NK-92 treated with Interleukin-12 subunit alpha and Interleukin-12 subunit beta, amount 100 ng/mL, for 24 hours (cell line): ENCODE measurements around the gene FBXO41.

Experiments
- DNase-seq: peaks from one replicate; lab custom pipeline; 2025; lab: John Stamatoyannopoulos, UW

FBXO41 gene

DNA sequence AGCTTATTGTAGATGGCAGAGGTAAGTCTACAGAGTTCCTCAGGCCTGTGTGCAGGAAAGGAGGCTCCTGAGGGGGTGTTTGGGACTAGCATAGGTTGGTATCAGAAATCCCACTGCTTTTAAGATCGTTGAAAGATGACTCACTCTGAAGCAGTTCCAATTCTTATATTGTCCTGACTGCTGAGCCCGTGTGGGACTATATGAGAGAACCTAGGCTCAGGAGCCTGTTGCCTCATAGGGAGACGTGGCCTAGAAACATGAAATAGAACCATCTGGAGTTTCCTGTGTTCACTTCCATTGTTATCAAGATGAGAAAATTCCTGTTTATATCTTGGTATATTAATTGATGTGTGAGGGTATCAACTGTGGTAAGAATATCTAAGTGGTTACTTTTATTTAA lies 44.5 kb downstream of the FBXO41 start:
- DNase-seq: no peak

DNA sequence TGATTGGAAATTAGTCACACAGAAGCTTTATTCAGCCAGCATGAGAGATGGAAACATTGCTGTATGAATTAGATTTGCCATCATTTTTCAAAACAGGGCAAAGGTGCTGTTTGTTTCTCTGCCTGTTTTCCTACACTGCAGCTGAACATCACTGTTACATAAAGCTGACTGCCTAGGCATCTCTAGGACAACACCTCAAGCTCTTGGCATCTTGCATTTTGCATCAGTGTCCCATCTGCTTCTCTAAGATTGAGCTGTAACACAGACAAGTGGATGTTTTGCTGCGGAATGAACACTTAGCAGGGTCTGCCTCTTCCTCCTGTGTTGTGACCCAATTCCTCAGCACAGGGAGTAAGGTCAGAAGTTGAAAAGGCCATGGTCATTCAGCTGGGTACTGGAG lies 45.3 kb downstream of the FBXO41 start:
- no peak for DNase-seq

DNA sequence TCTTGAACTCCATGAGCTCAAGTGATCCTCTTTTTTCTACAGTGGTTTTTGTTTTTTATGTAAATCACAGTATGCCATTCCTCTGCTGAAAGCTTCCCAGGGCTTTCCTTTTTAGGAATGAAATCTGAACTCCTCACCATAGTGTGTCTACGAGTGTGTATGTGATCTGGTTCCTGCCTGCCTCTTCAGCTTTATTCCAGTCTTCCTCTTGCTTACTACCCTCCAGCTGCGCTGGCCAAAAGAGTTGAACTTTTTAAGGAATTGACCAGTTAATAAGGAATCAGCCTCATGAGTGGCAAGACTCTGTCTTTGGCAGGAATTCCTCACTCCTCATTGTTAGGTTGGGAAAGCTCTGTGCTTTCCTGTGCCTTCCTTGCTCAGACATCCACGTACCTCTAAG lies 46.1 kb downstream of the FBXO41 start:
- no peak for DNase-seq

DNA sequence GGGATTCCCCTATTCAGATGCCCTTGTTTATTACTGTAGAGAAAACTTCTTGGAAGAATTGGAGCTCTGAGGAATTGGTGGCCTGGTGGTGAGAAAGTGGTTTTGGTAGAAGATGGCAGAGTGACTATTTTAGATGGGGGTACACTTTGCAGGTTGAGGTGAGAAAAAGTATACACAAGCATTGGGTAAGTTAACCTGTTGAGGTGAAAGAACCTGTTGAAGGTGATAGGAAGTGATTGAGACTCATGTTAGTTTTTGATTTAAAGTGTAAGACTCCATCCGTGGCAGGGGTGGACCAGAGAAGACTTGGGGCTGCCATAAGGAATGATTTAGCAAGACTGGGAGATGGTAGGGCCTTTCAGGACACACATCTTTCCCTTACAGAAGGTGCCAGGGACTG lies 47.1 kb downstream of the FBXO41 start:
- no peak for DNase-seq

DNA sequence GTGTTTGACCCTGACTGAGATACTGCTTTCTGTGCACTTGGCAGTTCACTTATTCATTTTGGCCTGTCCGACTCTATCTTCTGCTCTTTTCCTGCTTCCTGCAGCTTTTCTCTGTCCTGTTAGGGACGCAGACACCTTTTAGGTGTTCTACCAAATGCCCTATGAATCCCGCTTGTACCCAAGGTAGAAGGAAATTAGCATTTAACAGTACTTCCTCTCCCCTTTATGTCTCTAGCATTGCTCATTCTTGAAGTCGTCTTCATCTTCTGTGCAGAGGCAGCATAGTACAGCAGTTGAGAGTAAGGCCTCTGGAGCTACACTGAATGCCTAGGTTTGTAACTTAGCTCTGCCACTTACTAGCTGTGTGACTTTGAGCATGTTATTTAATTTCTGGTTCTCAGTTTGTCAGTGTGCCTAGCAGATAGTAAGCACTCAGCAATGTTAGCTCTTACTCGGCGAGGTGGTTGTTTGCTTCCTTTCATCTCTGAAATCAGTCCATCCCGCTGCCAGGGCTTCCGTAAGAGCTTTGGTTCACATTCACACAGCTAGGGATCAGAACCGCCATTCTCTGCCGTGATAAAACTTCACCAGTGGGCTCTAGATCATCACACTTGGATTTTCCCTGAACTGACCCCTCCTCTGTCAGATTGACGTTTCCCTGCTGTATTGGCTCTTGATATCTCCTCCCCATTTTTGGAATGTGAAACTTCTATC lies 48.8 kb downstream of the FBXO41 start:
- no peak for DNase-seq

DNA sequence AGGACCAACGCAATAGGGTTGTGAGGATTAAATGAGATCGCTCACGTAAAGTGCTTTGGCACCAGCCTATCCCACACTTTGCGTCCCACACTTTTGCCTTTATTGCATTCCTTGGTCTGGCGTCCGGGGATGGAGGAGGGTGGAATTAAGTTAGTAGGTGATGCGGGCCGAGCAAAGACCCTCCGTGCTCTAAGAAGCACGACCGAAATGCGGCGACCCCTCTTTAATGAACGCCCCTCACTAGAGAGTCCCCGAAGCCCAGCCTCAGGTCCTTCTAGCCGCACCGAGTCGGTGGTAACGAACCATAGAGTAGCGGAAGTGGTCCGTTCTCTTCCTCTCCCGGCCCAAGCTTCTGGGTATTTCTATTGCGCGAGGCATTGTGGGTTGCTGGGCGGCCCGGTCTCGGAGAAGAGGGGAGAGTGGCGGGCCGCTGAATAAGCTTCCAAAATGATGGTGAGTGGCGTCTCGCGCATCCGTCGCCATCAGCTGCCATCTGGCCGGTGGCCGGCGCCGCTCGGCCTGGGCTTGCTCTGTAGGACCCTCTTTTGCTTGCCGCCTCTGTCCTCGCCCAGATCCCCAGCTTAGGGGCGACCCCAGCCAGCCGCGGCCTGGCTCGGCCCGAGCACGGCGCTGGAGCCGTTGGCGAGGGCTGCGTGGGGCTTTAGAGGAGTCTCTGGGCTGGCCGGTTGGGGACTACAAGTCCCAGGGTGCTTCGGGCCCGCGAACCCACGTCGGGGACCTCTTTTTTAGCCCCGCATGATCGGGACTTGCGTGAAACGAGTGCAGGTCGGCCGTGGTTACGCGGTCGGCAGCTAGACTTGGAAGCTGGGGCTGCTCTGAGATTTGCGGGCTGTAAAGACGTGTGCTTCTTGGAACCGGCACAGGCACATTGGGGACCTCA lies 50.1 kb downstream of the FBXO41 start, which contains the start of gene CCT7:
Gene CCT7, plus strand, starts transcription at position 377 of the 901 bp plus-strand sequence. Its CDS starts 71 bp downstream, at position 448.
- DNase-seq: peak; percentile 75

DNA sequence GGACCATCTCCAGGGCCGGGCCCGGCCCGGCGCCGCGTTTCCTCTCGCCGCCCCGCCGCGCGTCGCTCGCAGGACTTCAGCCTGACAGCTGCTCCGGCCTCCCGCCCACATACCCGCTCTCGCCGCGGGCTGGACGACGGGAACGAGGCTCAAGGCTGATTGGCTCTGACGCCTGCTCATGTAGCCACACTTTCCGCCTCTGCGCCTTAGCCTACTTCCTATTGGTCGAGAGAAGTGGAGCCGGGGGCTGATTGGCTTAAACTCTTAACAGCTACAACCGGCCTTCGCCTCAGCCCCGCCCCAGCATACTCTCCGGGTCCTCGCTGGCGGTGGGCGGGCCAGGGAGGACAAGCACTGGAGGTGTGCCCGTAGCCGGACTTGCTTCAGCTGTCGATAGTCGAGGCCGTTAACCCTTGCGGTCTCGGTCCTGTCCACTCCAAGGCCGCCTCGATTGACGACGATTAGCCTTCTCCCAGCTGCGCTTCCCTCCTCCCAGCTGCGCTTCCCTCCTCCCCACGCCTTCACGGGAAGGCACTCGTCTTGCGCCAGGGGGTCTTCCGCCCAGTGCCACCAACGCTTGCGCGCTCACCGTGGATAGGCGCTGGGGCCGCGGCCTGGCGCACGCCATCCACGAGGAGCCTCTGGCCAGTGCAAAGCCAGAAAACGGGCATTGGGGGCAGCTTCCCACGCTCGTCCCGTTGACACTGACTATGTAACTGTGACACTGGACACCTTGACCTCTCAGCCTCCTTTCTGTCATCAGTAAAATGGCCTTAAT lies 50.9 kb downstream of the FBXO41 start, which contains the start of gene PRADC1:
Gene PRADC1, minus strand, starts transcription at position 86 of the 778 bp plus-strand sequence. Its CDS starts 79 bp downstream, at position 7.
- peak; percentile 98 for DNase-seq

DNA sequence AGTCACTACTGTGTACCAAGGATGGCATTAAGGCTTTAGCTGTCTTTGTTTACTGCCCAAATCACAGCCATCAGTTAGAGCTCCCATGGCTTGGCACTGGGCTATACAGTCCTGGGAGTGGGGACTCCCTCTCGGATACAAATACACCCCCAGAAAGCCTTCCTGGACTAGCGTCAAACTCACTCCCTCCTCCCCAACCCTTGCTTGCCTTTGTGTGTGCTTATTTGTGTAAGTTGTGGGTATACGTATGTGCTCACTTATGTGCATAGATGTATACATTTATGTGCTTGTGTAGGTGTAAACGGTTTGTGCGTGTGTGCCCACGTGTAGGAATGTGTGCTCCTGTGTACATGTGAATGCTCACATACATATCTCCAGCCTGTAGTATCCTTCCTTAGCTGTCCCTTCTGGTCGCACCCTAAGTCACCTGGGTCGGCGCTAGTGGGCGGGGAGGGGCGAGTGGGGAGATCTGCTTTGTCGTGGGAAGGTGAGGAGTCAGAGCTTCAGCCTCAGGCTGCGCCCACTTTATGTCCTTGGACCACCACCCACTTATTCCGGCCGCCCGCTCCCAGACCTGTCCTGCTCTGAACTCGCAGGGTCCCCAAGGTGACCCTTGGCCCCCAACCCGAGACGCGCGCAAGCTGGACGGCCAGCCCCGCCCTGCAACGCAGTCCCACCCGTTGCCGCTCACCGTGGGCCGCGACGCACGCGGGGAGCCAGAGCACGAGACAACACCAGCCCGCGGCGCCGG lies 51.7 kb downstream of the FBXO41 start:
- peak; percentile 42 for DNase-seq

DNA sequence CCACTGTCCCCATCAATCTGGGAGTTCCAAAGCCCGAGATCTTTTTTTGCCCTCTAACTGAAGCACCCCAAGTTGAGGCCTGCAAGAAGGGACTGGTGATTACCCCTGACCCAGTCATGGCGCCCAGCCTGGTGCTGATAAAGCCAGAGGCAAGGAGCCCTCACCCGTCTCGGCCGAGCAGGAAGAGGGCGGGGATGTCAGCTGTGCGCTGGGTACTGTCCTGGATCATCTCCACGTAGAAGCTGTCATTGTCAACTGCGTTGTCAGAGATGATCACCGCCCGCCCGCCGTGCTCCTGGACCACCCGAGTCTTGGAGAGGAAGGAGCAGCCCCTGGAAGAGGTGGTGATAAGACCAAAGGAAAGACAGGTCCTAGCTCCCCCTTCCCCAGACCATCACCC lies 55.6 kb downstream of the FBXO41 start:
- no peak for DNase-seq

DNA sequence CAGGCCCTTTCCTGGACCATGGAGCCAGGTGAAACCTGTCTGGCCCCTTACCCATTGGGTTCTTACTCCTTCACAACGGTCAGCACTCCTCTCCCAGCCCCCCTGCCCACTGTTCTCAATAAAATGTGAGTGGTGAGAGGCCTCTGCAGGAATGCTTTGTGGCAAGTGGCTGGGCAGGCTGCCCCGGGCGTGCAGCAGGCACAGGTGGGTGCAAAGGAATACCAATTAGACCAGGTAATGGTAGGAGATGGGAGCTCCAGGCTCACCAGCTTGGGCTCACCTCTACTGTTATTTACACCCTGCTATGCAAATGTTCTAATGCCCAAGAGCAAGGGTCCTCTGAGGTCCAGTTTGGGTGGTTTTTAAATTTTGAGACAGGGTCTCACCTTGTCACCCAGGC lies 57.2 kb downstream of the FBXO41 start:
- no peak for DNase-seq

DNA sequence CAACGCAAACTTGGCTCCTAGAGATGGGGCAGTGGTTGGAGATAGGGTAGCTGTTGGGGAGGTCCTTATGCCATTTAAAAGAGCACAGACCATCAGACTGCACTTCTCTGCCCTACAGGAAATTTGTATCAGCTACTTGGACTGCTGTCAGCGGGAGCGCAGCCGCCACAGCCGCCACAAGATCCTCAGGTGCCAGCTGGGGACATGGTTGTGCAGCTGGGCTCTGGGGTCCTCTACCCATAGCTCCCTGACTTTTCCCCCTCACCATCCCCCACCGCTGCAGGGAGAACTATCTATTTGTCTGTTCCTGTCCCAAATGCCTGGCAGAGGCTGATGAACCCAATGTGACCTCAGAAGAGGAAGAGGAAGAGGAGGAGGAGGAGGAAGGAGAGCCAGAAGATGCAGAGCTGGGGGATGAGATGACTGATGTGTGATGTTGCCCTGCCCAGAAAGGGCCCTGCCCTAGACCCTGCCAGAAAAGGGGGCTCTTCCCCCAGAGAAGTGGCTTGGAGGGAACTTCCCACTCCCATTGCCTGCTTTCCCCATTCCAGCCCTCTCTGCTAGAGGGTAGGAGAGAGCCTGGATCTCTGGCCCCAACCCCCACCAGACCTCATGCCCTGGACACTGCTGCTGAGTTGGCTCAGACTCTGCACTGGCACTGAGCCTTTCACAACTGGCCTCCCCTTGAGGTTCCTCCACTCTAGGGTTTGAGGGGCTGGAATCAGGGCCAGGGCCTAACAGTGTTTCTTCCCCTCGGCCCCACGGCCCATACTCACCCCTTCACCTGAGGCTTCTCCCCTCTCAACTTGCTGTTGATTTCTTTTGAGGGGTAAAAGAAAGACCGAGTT lies 58.5 kb downstream of the FBXO41 start:
- no peak for DNase-seq

DNA sequence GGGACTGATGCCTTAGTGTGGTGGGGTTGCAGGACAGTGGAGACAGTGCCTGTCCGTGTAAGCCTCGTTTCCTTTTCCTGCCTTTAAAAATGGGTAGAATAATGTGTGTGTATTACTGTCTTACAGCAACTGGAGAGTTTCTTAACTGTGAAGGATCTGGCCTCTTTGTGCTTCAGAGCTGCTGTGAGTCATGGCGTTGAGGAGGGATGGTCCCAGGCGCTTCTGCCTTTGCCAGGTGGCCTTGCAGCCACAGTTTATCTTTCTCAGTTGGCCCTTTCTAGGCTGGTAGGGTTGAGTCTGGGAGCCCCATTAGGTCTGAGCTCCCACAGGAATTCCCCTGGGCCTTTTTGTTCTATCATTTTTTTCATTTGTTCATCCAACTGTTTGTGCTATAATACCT lies 60.5 kb downstream of the FBXO41 start:
- no peak for DNase-seq

DNA sequence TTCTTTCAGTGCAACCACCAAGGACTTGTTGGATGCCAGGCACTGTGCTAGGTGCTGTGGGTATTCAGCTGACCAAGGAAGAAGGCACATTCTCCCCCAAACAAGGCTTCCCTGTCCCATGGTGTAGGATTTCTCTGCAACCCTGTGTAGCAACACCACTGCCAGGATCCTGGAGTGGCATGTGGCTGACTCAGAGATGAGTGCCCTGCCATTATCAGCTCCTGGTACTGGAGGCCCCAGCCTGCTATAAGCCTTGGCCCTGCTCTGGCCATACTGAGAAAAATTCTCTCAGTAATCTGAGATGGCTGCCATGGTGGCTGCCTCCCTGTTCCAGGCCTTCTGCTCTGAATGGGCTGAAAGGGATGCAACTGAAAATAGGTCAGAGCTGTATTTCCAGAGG lies 66.0 kb downstream of the FBXO41 start:
- no peak for DNase-seq

DNA sequence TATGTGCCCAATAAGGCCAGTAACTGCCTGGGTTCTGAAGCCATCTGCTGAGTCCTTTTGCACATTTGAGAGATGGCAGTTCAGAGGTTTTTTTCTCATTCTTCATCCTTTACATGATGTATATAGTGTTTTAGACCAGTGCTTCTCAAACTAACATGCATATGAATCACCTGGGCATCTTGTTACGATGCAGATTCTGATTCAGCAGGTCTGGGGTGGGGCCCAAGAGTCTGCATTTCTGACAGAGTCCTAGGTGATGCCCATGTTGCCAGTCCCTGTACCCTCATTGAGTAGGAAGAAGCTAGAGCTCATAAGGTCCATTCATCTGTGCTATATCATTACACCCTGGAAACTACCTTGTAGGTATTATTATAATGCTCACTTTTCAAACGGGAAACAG lies 66.5 kb downstream of the FBXO41 start:
- DNase-seq: no peak

DNA sequence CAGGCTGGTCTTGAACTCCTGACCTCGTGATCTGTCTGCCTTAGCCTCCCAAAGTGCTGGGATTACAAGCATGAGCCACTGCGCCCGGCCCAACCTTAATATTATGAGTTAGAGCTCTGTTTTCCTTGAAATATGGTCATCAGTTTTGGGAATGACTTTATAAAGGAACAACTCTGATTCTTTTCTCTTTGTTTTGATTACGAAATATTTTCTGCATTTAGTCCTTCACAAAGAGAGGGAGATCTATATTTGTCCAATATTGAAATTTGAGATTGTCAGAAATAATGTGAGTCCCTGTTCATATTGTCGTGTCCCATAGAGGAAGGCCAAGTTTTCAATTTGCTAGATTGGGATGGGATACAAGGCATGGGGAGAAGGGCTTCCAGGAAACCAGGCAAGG lies 67.1 kb downstream of the FBXO41 start:
- no peak for DNase-seq

DNA sequence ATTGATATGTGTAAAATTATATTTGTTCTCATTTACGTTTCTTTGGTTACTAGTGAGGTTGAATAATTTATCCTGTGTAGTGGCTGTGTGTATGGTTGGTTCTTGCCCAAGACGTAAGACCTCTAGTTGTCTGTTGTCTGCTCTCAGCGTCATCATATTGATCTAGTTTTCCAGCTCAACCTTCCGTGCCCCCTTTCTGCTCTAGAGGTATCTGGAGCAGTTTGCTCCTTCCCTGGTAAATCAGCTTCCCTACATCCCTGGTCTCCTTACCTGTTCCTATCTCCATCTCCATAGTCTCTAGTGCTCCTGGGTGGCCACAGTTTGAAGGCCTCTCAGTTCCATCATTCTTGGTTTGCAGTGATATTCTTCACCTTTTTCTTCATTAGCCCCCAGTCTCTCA lies 69.0 kb downstream of the FBXO41 start:
- DNase-seq: no peak

DNA sequence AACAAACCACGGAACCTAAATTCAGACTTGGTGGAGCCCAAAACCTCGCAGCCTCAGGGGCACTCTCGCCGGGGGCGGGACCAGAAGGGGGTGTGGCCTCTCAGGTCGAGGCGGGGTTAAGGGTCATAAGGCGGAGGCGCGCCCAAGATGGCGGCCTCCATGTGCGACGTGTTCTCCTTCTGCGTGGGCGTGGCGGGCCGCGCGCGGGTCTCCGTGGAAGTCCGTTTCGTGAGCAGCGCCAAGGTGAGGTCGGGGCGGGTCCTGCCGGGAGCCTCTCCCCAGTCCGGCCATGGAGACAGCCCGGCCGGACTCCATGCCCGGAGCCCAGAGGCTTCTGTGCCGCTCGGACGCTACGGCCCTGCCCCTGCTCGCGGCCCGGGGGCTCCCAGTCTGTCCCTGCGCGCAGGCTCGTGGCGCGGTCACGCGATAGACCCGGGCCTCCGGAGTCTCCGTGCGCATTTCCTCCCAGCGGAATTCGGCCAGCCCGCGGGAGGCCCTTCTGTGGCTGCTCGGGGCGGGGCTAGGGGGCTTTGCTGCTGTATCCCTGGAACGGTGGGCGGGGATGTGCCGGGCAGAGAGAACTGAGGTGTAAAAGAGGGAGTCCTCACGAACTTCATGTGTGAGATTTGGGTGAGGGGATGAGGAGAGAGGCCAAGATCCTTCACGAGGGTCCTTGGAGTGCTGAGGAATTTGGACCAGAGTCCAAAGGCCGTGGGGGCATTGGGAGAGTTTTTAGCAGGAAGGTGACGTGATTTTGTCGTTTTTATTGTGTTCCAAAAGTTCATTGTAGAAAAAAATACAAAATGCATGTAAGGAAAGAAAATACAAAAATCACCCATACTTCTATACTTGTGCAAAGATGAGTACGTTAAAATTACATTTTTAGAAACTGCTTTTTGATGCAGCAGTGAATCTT lies 69.9 kb downstream of the FBXO41 start, which contains the start of gene SMYD5:
Gene SMYD5, plus strand, starts transcription at position 126 of the 916 bp plus-strand sequence. Its CDS starts 22 bp downstream, at position 148.
- peak; percentile 79 for DNase-seq

DNA sequence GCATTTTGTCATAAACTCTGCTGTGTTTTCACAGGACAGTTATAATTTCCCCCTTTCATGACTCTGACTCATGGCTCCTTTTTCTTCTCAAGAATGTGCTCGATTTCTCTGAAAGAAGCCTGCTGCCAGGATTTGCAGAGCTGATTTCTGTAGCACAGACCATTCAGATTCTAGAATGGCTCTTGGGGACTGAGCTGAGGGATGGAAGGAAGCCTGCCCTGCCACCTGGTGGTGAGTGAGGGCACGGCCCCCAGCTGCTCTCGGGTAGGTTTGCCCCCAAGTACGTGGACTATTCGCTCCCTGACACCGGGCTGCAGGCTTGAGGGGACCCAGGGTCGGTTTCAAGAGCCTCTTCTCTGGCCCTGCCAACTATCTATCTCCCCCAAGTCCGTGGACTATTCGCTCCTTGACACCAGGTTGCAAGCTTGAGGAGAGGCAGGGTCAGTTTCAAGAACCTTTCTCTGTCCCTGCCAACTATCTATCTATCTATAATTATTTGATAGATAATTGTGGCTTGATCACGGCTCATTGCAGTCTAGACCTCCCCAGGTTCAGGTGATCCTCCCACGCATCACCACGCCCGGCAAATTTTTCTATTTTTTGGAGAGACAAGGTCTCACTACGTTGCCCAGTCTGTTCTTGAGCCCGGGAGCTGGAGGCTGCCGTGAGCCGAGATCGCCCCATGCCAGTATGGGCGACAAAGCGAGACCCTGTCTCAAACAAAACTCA lies 71.7 kb downstream of the FBXO41 start:
- DNase-seq: peak; percentile 45

DNA sequence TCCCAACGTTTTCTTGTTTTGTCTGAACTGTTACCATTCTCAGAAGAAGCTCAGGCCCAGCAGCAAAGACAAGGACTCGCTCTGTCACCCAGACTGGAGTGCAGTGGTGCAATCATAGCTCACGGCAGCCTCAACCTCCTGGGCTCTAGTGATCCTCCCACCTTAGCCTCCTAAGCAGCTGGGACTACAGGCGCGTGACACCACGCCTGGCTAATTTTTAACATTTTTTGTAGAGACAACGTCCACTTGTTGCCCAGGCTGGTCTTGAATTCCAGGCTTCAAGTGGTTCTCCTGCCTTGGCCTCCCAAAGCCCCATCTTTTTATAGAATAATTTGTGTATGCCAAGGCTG lies 72.2 kb downstream of the FBXO41 start:
- no peak for DNase-seq
